Sigmoid colon (tissue), 7 donors: ENCODE data around the gene SCN4B. TPM values are rescaled to one million over a fixed set of nuclear protein-coding genes. Genes with fewer than 3 reads are reported as not detected.

ENCODE experiments used
- DNase-seq: peaks from one replicate; pipeline ENCODE4 v3.0.0-alpha.2; 2019
- H3K27ac ChIP-seq, 4 donors: fragments of 200-600 bp; sonication (generic); one replicate each; pipeline ENCODE4 v1.5.1; 2016 to 2019; ENCODE audit warnings: mild to moderate bottlenecking in 1 of 4
- H3K27me3 ChIP-seq, 3 donors: fragments of 200-600 bp; sonication (generic); one replicate each; pipeline ENCODE4 v1.5.1; 2019; ENCODE audit warnings: mild to moderate bottlenecking in 1 of 3
- H3K36me3 ChIP-seq, 4 donors: fragments of 200-600 bp; sonication (generic); one replicate each; pipeline ENCODE4 v1.5.1; 2016 to 2019
- H3K4me1 ChIP-seq, 4 donors: fragments of 200-600 bp; sonication (generic); one replicate each; pipeline ENCODE4 v1.5.1; 2017 to 2019
- H3K4me3 ChIP-seq, 4 donors: fragments of 200-600 bp; sonication (generic); one replicate each; pipeline ENCODE4 v1.5.1; 2017 to 2019; ENCODE audit warnings: mild to moderate bottlenecking in 2 of 4, moderate library complexity in 1 of 4
- H3K9me3 ChIP-seq, 4 donors: fragments of 200-600 bp in 3 of 4; sonication (generic) in 3 of 4; one replicate each; pipeline versions ENCODE4 v1.5.1 to v1.6.1; 2013 to 2019
- CTCF ChIP-seq, 4 experiments: fragments of 450-650 bp in 3 of 4; fragments of 200-600 bp in 1 of 4; IDR thresholded peaks; one replicate each; pipeline ENCODE4 v1.5.1; 2016 to 2019; ENCODE audit warnings: antibody characterized with exemption in 4 of 4, mild to moderate bottlenecking in 3 of 4, moderate library complexity in 2 of 4
- EP300 ChIP-seq, 4 donors: sonication (generic); formaldehyde crosslinking; IDR thresholded peaks; one replicate each; pipeline ENCODE4 v1.6.1; 2017; ENCODE audit warnings: antibody characterized with exemption in 4 of 4
- POLR2A ChIP-seq, 2 donors: fragments of 450-650 bp; IDR thresholded peaks; one replicate each; pipeline ENCODE4 v1.6.1; 2016; ENCODE audit warnings: antibody characterized with exemption in 2 of 2, mild to moderate bottlenecking in 2 of 2, moderate library complexity in 2 of 2
- POLR2AphosphoS5 ChIP-seq, 4 donors: sonication (generic); formaldehyde crosslinking; IDR thresholded peaks; one replicate each; pipeline ENCODE4 v1.6.1; 2017; ENCODE audit warnings: antibody characterized with exemption in 4 of 4
- WGBS, 2 donors: extraction: QIAGEN DNeasy Blood & Tissue Kit; methylation state at CpG; one replicate each; pipeline ENCODE4 v1.1.7; 2013; 5-methylcytosine and 5-hydroxymethylcytosine counted together
- intact Hi-C: fragments of 100-400 bp; cut with DNase I; formaldehyde crosslinking; loops from one replicate; pipeline ENCODE4 v1.15.1; 2023
- polyA plus RNA-seq, 3 donors: library from polyadenylated mRNA; stranded (reverse); fragments of 200-250 nt; gene quantifications; one replicate each; pipeline ENCODE4 v1.2.3, GENCODE V29; 2013
- total RNA-seq, 4 donors: library from RNA; depleted of rRNA; stranded (reverse); fragments of >200 nt; gene quantifications; one replicate each; pipeline ENCODE4 v1.1.0, GENCODE V29; 2016
- donor health status: healthy with polysubstance abuse.
- donor health status: Bipolar disorder and iron deficiency.
- donor health status: healthy.

Gene SCN4B
- total and polyA plus RNA-seq, 7 donors = 0.92 to 2.2 (median 1.3) TPM

DNA sequence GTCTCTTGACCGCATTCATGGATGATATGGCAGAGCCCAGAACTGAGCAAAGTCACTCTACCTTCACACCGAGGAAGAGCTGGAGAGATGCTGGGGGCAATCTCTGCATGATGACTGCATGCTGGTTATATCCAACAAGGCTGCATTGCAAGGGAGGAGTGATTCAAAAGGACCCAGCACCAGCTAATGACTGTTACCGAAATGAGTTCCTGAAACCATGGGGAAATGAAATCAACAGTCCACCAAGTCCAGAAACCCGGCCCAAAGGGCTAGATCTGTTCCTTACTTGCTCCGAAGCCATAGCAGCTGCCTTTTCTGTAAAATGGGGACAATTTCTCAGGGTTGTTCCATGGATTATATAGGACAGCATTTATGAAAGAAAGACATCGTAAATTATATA lies 64.7 kb downstream of the SCN4B start:
- no peak overlapping the region for H3K4me3 ChIP-seq
- TF ChIP-seq POLR2A (IDR thresholded peaks at IDR 0.05) (no peak), CTCF (IDR thresholded peaks at IDR 0.05) (no peak), POLR2AphosphoS5 (IDR thresholded peaks at IDR 0.05) (no peak), EP300 (IDR thresholded peaks at IDR 0.05) (no peak)
- H3K4me1 ChIP-seq = peaks cover 0 to 15% (median 12%) of the 10 kb centered on the region in 4 donors
- peaks cover 0 to 10% (median 0%) of the 10 kb centered on the region in 3 donors for H3K27me3 ChIP-seq
- no peak overlapping the region for H3K27ac ChIP-seq
- H3K9me3 ChIP-seq = peaks cover 0 to 7% (median 0%) of the 10 kb centered on the region in 4 donors
- H3K36me3 ChIP-seq = no peaks in the 10 kb centered on the region
- DNase-seq = no peak
- 90 to 93% methylated on average over 6 of the region's 6 CpGs for WGBS, 2 donors
- intact Hi-C loops = loop anchor here (10.0 kb wide), 1 partner anchor 613 kb away; no protein-coding TSS in a partner anchor

- 84 to 85% methylated on average over 5 of the region's 5 CpGs for WGBS, 2 donors
- no peaks in the 10 kb centered on the region for H3K36me3 ChIP-seq
- no peak for DNase-seq
- H3K9me3 ChIP-seq = peaks cover 0 to 7% (median 0%) of the 10 kb centered on the region in 4 donors
- H3K27ac ChIP-seq = no peak within 1 kb of the TSS
- H3K27me3 ChIP-seq = peaks cover 0 to 10% (median 0%) of the 10 kb centered on the region in 3 donors
- intact Hi-C loops = loop anchor here (10.0 kb wide), 1 partner anchor 612 kb away; no protein-coding TSS in a partner anchor
- H3K4me1 ChIP-seq = peaks cover 0 to 15% (median 12%) of the 10 kb centered on the region in 4 donors
- TF ChIP-seq POLR2AphosphoS5 (IDR thresholded peaks at IDR 0.05) = no peak
- TF ChIP-seq CTCF (IDR thresholded peaks at IDR 0.05) = no peak
- TF ChIP-seq EP300 (IDR thresholded peaks at IDR 0.05) = no peak
- no peak for TF ChIP-seq POLR2A (IDR thresholded peaks at IDR 0.05)
- H3K4me3 ChIP-seq = no peak within 1 kb of the TSS
These were observed 65.5 kb downstream of the SCN4B start, which contains the start of gene SMIM35 for GRCh38 chr11:118086913-118087768. SMIM35 (minus strand) TSS chr11:118086963; CDS start chr11:118086757, 206 bp downstream.

- intact Hi-C loops = loop anchor here (10.0 kb wide), 1 partner anchor 610 kb away; no protein-coding TSS in a partner anchor
- Histone ChIP-seq H3K4me1 (peaks cover 0 to 15% (median 12%) of the 10 kb centered on the region in 4 donors), H3K27ac (peak overlapping the region in 2 of 4 donors; percentile 37 to 63), H3K27me3 (no peaks in the 10 kb centered on the region), H3K9me3 (peaks cover 0 to 7% (median 0%) of the 10 kb centered on the region in 4 donors), H3K4me3 (no peak overlapping the region), H3K36me3 (no peaks in the 10 kb centered on the region)
- TF ChIP-seq POLR2AphosphoS5 (IDR thresholded peaks at IDR 0.05) (no peak), POLR2A (IDR thresholded peaks at IDR 0.05) (no peak), CTCF (IDR thresholded peaks at IDR 0.05) (no peak), EP300 (IDR thresholded peaks at IDR 0.05) (no peak)
- no peak for DNase-seq
These were observed 68.0 kb downstream of the SCN4B start for GRCh38 chr11:118084656-118085055.

DNA sequence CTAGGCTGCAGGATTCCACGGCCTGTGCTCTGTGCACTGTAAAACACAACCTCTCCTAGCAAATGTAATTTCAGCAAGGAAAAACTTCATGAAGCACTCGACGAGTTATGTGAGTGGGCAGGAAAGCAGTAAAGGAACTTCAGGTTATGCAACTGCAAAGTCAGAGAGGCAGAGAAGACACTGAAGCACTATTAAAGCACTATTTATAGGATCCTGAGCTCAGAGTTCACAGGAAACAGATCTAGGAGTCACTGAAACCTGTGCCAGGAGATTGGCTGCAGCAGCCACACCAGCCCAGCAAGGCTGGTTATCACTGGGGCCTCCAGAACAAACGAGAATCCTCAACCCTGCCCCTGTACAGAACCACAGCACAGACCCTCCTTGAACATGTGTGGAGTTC lies 68.4 kb downstream of the SCN4B start:
- Histone ChIP-seq H3K4me3 (no peak overlapping the region), H3K4me1 (peaks cover 0 to 15% (median 12%) of the 10 kb centered on the region in 4 donors), H3K27me3 (no peaks in the 10 kb centered on the region), H3K9me3 (peaks cover 0 to 7% (median 0%) of the 10 kb centered on the region in 4 donors), H3K36me3 (no peaks in the 10 kb centered on the region), H3K27ac (peak overlapping the region in 2 of 4 donors; percentile 37 to 63)
- intact Hi-C loops = loop anchor here (10.0 kb wide), 1 partner anchor 609 kb away; no protein-coding TSS in a partner anchor
- WGBS, 2 donors = 5 to 18% methylated on average over 4 of the region's 4 CpGs
- DNase-seq = no peak
- TF ChIP-seq POLR2AphosphoS5 (IDR thresholded peaks at IDR 0.05) (peak in 1 of 4 donors; percentile 25), EP300 (IDR thresholded peaks at IDR 0.05) (no peak), POLR2A (IDR thresholded peaks at IDR 0.05) (no peak), CTCF (IDR thresholded peaks at IDR 0.05) (no peak)

Other genes with a start within 250 kb of the SCN4B start
- not detected for gene TMPRSS13, start 223.4 kb downstream of the SCN4B start, total RNA-seq
- gene TMPRSS13, start 223.4 kb downstream of the SCN4B start, polyA plus RNA-seq = 1 to 10 TPM in 2 of 3 donors, not detected in 1; 1.4 to 1.6 TPM
- gene IL10RA, start 166.4 kb downstream of the SCN4B start, total RNA-seq = 10 to 100 TPM; 13.0 to 29.6 (median 15.3) TPM
- 10 to 100 TPM in 1 of 3 donors, 1 to 10 TPM in 2; 4.2 to 27.1 (median 6.7) TPM for gene IL10RA, start 166.4 kb downstream of the SCN4B start, polyA plus RNA-seq
- gene TMPRSS4, start 75.7 kb downstream of the SCN4B start, total RNA-seq = 1 to 10 TPM in 1 of 4 donors, not detected in 3; 1.4 TPM
- gene TMPRSS4, start 75.7 kb downstream of the SCN4B start, polyA plus RNA-seq = 100 to 1,000 TPM in 2 of 3 donors, 10 to 100 TPM in 1; 68.5 to 134 (median 101) TPM
- gene SMIM35, start 65.9 kb downstream of the SCN4B start, total RNA-seq = not detected
- under 1 TPM in 1 of 3 donors, not detected in 2; 0.28 TPM for gene SMIM35, start 65.9 kb downstream of the SCN4B start, polyA plus RNA-seq
- gene SCN2B, start 23.8 kb upstream of the SCN4B start, total RNA-seq = 1 to 10 TPM in 3 of 4 donors, under 1 TPM in 1; 0.95 to 1.7 (median 1.2) TPM
- under 1 TPM; 0.23 to 0.74 (median 0.60) TPM for gene SCN2B, start 23.8 kb upstream of the SCN4B start, polyA plus RNA-seq
- gene JAML, start 72.2 kb upstream of the SCN4B start, total RNA-seq = 1 to 10 TPM; 3.3 to 6.1 (median 5.6) TPM
- 10 to 100 TPM in 2 of 3 donors, 1 to 10 TPM in 1; 9.0 to 35.1 (median 16.5) TPM for gene JAML, start 72.2 kb upstream of the SCN4B start, polyA plus RNA-seq
- under 1 TPM; 0.16 to 0.55 (median 0.31) TPM for gene MPZL3, start 99.5 kb upstream of the SCN4B start, total RNA-seq
- gene MPZL3, start 99.5 kb upstream of the SCN4B start, polyA plus RNA-seq = 1 to 10 TPM; 2.4 to 6.2 (median 4.4) TPM
- 10 to 100 TPM in 1 of 4 donors, 1 to 10 TPM in 3; 7.7 to 12.8 (median 8.3) TPM for gene MPZL2, start 111.5 kb upstream of the SCN4B start, total RNA-seq
- gene MPZL2, start 111.5 kb upstream of the SCN4B start, polyA plus RNA-seq = 10 to 100 TPM in 2 of 3 donors, 1 to 10 TPM in 1; 9.6 to 27.6 (median 13.9) TPM
- gene CD3E, start 151.9 kb upstream of the SCN4B start, total RNA-seq = under 1 TPM in 2 of 4 donors, not detected in 2; 0.28 to 0.36 TPM
- gene CD3E, start 151.9 kb upstream of the SCN4B start, polyA plus RNA-seq = 10 to 100 TPM in 1 of 3 donors, 1 to 10 TPM in 1, under 1 TPM in 1; 0.92 to 42.3 (median 1.2) TPM
- gene CD3D, start 189.9 kb upstream of the SCN4B start, total RNA-seq = 1 to 10 TPM in 2 of 4 donors, not detected in 2; 1.4 to 1.7 TPM
- gene CD3D, start 189.9 kb upstream of the SCN4B start, polyA plus RNA-seq = 10 to 100 TPM in 1 of 3 donors, 1 to 10 TPM in 1, not detected in 1; 2.5 to 57.0 TPM
- 1 to 10 TPM in 1 of 4 donors, under 1 TPM in 2, not detected in 1; 0.66 to 3.5 (median 0.71) TPM for gene CD3G, start 191.5 kb upstream of the SCN4B start, total RNA-seq
- 1 to 10 TPM in 1 of 3 donors, not detected in 2; 7.8 TPM for gene CD3G, start 191.5 kb upstream of the SCN4B start, polyA plus RNA-seq
- gene UBE4A, start 206.8 kb upstream of the SCN4B start, total RNA-seq = 10 to 100 TPM; 33.8 to 37.4 (median 36.4) TPM
- 10 to 100 TPM in 1 of 3 donors, 1 to 10 TPM in 2; 2.1 to 15.7 (median 2.4) TPM for gene UBE4A, start 206.8 kb upstream of the SCN4B start, polyA plus RNA-seq
- gene ATP5MG, start 248.8 kb upstream of the SCN4B start, total RNA-seq = 100 to 1,000 TPM in 2 of 4 donors, 10 to 100 TPM in 2; 54.7 to 141 (median 84.8) TPM
- gene ATP5MG, start 248.8 kb upstream of the SCN4B start, polyA plus RNA-seq = 100 to 1,000 TPM; 232 to 559 (median 315) TPM